SK-N-MC (cell line): ENCODE measurements around the gene ILDR2.

ENCODE experiments used
- EZH2 ChIP-seq: fragments of 200-600 bp; sonication (generic); IDR thresholded peaks from one replicate; pipeline ENCODE4 v1.6.1; 2017; ENCODE audit warnings: antibody characterized with exemption
- POLR2AphosphoS5 ChIP-seq: IDR thresholded peaks from 2 replicates; pipeline ENCODE4 v1.6.1; 2012; ENCODE audit warnings: mild to moderate bottlenecking, low read depth, low read length, borderline replicate concordance

GRCh38 chr1:166876540-166876838 lies 98.9 kb downstream of the ILDR2 start:
- TF ChIP-seq EZH2 (no peak), POLR2AphosphoS5 (no peak)
